Esophagus muscularis mucosa (tissue), 4 donors: Measurements from ENCODE around the gene MET. TPM values are rescaled to one million over a fixed set of nuclear protein-coding genes. Genes with fewer than 3 reads are reported as not detected.

Experiments
- DNase-seq: peaks from one replicate; pipeline ENCODE4 v3.0.0-alpha.2; 2017; ENCODE audit errors: extremely low spot score
- H3K27ac ChIP-seq, 4 donors: fragments of 200-600 bp; sonication (generic); replicated peaks in 1 of 4; 1 replicate in 3 of 4; 2 replicates in 1 of 4; pipeline ENCODE4 v1.5.1; 2016 to 2019; ENCODE audit warnings: mild to moderate bottlenecking in 1 of 4
- H3K27me3 ChIP-seq, 4 donors: fragments of 200-600 bp; sonication (generic); one replicate each; pipeline versions ENCODE4 v1.5.1 to v1.6.0; 2016 to 2019
- H3K36me3 ChIP-seq, 4 donors: fragments of 200-600 bp; sonication (generic); one replicate each; pipeline ENCODE4 v1.5.1; 2016 to 2019
- H3K4me1 ChIP-seq, 4 donors: fragments of 200-600 bp; sonication (generic); one replicate each; pipeline ENCODE4 v1.5.1; 2016 to 2019
- H3K4me3 ChIP-seq, 4 donors: fragments of 200-600 bp; sonication (generic); 1 replicate in 2 of 4; 2 replicates in 2 of 4; pipeline ENCODE4 v1.5.1; 2016 to 2019; ENCODE audit warnings: mild to moderate bottlenecking in 4 of 4, moderate library complexity in 1 of 4
- H3K9me3 ChIP-seq, 4 donors: fragments of 200-600 bp; sonication (generic); 1 replicate in 3 of 4; 2 replicates in 1 of 4; pipeline ENCODE4 v1.5.1; 2016 to 2019
- CTCF ChIP-seq, 3 experiments: fragments of 200-600 bp in 2 of 3; fragments of 450-650 bp in 1 of 3; sonication (generic) in 2 of 3; IDR thresholded peaks; one replicate each; pipeline ENCODE4 v1.5.1; 2017 to 2019; ENCODE audit warnings: antibody characterized with exemption in 3 of 3, mild to moderate bottlenecking in 2 of 3, moderate library complexity in 1 of 3
- EP300 ChIP-seq: sonication (generic); formaldehyde crosslinking; IDR thresholded peaks from one replicate; pipeline ENCODE4 v1.6.1; 2017; ENCODE audit warnings: antibody characterized with exemption
- POLR2A ChIP-seq: fragments of 450-650 bp; IDR thresholded peaks from one replicate; pipeline ENCODE4 v1.6.1; 2017; ENCODE audit warnings: antibody characterized with exemption, moderate library complexity, mild to moderate bottlenecking, low read depth
- POLR2AphosphoS5 ChIP-seq, 2 donors: sonication (generic); formaldehyde crosslinking; IDR thresholded peaks; one replicate each; pipeline ENCODE4 v1.6.1; 2017; ENCODE audit warnings: antibody characterized with exemption in 2 of 2
- WGBS: methylation state at CpG from one replicate; pipeline ENCODE4 v1.1.5; 2018; 5-methylcytosine and 5-hydroxymethylcytosine counted together
- intact Hi-C: fragments of 100-400 bp; cut with DNase I; formaldehyde crosslinking; loops from one replicate; pipeline ENCODE4 v1.15.1; 2023
- total RNA-seq, 4 donors: library from RNA; depleted of rRNA; stranded (reverse); fragments of >200 nt; gene quantifications; one replicate each; pipeline versions ENCODE4 v1.1.0 to v1.2.1, GENCODE V29; 2016

MET gene
- total RNA-seq, 4 donors from 2014 or later = 12.0 to 27.2 (median 15.7) TPM

DNA sequence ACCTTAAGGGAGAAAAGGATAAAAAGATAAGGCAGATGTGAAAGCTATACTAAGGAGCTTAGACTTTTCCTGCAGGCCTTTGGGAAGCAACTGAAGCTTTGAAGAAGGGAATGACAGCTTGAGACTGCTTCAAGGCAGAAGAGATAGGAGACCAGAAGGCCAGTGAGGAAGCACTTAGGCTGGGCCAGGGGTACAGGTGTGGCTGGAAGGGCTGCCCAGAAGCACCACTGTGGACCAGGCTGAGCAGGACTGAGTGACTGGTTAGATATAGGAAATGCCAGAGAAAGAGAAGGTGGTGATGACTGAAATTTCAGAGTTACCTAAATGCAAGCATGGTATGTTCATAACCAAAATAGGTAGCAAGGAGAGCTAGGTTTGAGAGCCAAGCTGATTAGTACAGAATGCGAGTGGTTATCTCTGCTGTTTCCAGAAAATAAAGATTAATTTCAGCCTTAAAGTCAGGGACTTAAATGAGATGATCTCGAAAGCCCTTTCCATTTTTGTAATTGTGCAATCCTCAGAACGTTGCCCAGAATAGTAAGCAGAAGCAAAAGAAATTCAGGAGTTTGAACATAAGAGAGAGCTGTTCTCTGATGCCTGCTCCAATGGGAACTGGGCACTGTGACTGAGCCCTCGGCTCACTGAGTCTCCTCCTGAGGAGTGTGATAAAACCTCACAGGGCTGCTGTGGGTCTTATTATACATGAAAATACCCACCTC lies 54.9 kb downstream of the MET start:
- Histone ChIP-seq H3K36me3 (no peaks in the 10 kb centered on the region), H3K27me3 (no peaks in the 10 kb centered on the region), H3K27ac (no peak overlapping the region), H3K4me1 (peaks cover 0 to 18% (median 4%) of the 10 kb centered on the region in 4 donors), H3K4me3 (no peak overlapping the region), H3K9me3 (no peaks in the 10 kb centered on the region)
- WGBS = 50% methylated on average over 4 of the region's 4 CpGs
- TF ChIP-seq POLR2AphosphoS5 (IDR thresholded peaks at IDR 0.05) (no peak), EP300 (no peak), CTCF (IDR thresholded peaks at IDR 0.05) (no peak), POLR2A (no peak)
- intact Hi-C loops = no loop called here
- no peak for DNase-seq

- Histone ChIP-seq H3K9me3 (no peaks in the 10 kb centered on the region), H3K4me1 (peaks cover 0 to 19% (median 4%) of the 10 kb centered on the region in 4 donors), H3K27ac (no peak overlapping the region), H3K36me3 (no peaks in the 10 kb centered on the region), H3K27me3 (no peaks in the 10 kb centered on the region), H3K4me3 (no peak overlapping the region)
- DNase-seq = no peak
- intact Hi-C loops = no loop called here
- WGBS = 80% methylated on average over 3 of the region's 3 CpGs
- TF ChIP-seq POLR2A (no peak), EP300 (no peak), CTCF (IDR thresholded peaks at IDR 0.05) (no peak), POLR2AphosphoS5 (IDR thresholded peaks at IDR 0.05) (no peak)
Measured at GRCh38 chr7:116727432-116728009, 55.5 kb downstream of the MET start.

DNA sequence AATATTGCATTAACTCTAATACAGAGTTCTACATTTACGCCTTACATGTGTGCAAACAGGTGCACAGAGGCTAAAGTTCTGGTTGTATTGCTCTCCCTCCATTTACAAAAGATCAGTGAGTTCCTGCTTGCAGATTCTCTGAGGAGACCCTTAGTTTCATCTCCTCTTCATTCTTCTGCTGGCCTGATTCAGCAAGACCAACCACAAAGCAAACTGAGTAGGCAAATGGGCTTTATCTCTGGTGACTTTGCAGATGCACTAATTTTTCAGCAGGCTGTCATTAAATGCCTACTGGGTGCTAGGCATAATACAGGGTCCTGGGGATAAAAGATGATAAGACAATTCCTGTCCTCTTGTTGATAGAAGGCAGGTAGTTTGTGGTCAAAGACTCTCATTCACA lies 56.4 kb downstream of the MET start:
- Histone ChIP-seq H3K4me1 (peaks cover 0 to 19% (median 4%) of the 10 kb centered on the region in 4 donors), H3K9me3 (no peaks in the 10 kb centered on the region), H3K36me3 (no peaks in the 10 kb centered on the region), H3K27ac (no peak overlapping the region), H3K27me3 (no peaks in the 10 kb centered on the region), H3K4me3 (no peak overlapping the region)
- no peak for TF ChIP-seq CTCF (IDR thresholded peaks at IDR 0.05)
- no peak for TF ChIP-seq POLR2A
- no peak for TF ChIP-seq EP300
- no peak for TF ChIP-seq POLR2AphosphoS5 (IDR thresholded peaks at IDR 0.05)
- DNase-seq = no peak
- WGBS = 86% methylated on average over 1 of the region's 1 CpG
- intact Hi-C loops = no loop called here

- Histone ChIP-seq H3K4me3 (no peak overlapping the region), H3K4me1 (peaks cover 0 to 24% (median 6%) of the 10 kb centered on the region in 4 donors), H3K27me3 (no peaks in the 10 kb centered on the region), H3K27ac (no peak overlapping the region), H3K36me3 (no peaks in the 10 kb centered on the region), H3K9me3 (no peaks in the 10 kb centered on the region)
- 87% methylated on average over 9 of the region's 9 CpGs for WGBS
- no peak for DNase-seq
- TF ChIP-seq CTCF (IDR thresholded peaks at IDR 0.05) (no peak), POLR2AphosphoS5 (IDR thresholded peaks at IDR 0.05) (no peak), EP300 (no peak), POLR2A (no peak)
- intact Hi-C loops = no loop called here
Measured at GRCh38 chr7:116730097-116731022, 58.4 kb downstream of the MET start.
